ENCODE results near the gene FRS3. TPM values are rescaled to one million over a fixed set of nuclear protein-coding genes. Genes with fewer than 3 reads are reported as not detected.

The FRS3 gene
- total and polyA plus RNA-seq, 2 of the 8 experiments (the other 6 are each of a cell fraction or from before 2014, with no cell fraction given), result 3.4 to 4.4 TPM

DNA sequence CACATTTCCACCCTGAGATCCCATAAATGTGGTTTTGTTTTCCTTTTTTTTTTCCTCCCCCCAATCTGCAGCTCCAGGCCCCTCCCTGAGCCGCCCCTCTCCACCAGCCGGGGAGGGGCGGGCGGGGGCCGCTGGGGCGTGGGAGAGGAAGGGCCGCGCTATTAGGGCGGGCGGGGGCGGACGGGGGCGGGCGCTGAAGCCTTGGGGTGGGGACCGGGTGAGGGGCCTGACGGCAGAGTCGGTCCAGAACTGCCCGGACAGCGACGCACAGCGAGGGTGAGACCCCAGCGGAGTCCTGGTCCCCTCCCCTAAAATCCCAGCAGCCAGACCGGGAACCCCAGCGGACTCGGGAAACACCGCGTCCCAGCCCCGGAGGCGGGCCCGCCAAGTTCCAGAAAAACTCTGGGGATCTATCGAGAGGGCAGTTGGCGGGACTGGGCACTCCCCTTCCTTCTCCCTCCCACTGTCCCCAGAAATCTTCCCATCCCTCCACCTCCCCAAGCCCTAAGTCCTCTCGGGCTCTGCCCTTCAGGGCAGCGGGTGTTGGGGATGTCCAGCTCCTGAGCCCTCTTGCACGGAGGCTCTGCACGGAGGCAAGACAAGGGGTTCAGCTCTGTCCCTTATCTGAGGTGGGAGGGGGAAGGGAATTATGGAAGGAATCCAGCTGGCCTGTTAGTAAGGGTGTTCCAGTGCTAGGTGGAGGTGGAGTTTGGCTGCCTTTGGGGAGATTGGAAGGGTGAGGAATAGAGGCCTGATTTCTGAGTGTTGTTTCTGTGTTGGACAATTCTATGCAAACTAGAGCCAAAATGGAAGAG, 1.1 kb upstream of the FRS3 start, which contains the start of gene PRICKLE4:
TSS of gene PRICKLE4 (plus strand) at position 232 of the 815 bp plus-strand sequence. CDS start 2,692 bp downstream, outside the sequence.
- Histone ChIP-seq H3K4ac (replicated peaks; ENCODE audit: insufficient read length, low read depth, low read length) (no peak within 1 kb of the TSS), H4K5ac (ENCODE audit: insufficient read length, low read depth, low read length) (no peak within 1 kb of the TSS), H2BK120ac (replicated peaks; ENCODE audit: low read depth, low read length) (no peak within 1 kb of the TSS), H3K9me3 (ENCODE audit: insufficient read depth in 2 of 2, low read depth in 1 of 2, low read length in 1 of 2) (no peaks in the 10 kb centered on the region), H4K91ac (replicated peaks; ENCODE audit: insufficient read length, low read length) (no peak within 1 kb of the TSS), H3K23me2 (ENCODE audit: low read depth, low read length) (peaks cover 9% of the 10 kb centered on the region), H2BK5ac (ENCODE audit: low read depth, low read length) (no peak within 1 kb of the TSS), H2AK5ac (ENCODE audit: low read depth, low read length) (no peak within 1 kb of the TSS), H2BK12ac (ENCODE audit: low read depth, low read length) (no peak within 1 kb of the TSS), H3K4me3 (ENCODE audit: extremely low read depth in 1 of 4, insufficient read depth in 2 of 4, low read depth in 3 of 4, low read length in 4 of 4) (peak within 1 kb of the TSS; percentile 55 to 85 (median 74)), H3K18ac (ENCODE audit: extremely low read depth, low read length) (peak within 1 kb of the TSS; percentile 36; the same call in 1 of the 2 replicates), H2BK15ac (ENCODE audit: low read length) (no peak within 1 kb of the TSS; the same call in 1 of the 2 replicates), H3K9ac (replicated peaks in 1 of 4; ENCODE audit: extremely low read depth in 1 of 4, low read depth in 3 of 4, low read length in 3 of 4) (peak within 1 kb of the TSS in 2 of 4 experiments; percentile 16 to 31; a peak in 2 of 7 replicates), H3K4me2 (ENCODE audit: insufficient read depth in 1 of 2, low read depth in 2 of 2, low read length in 2 of 2) (peak within 1 kb of the TSS; percentile 92 to 94), H4K8ac (ENCODE audit: extremely low read depth, insufficient read depth, low read length) (no peak within 1 kb of the TSS; the same call in 1 of the 2 replicates), H4K20me1 (replicated peaks in 1 of 2; ENCODE audit: control insufficient read depth in 1 of 2, insufficient read depth in 2 of 2, low read length in 2 of 2) (peaks cover 0 to 7% of the 10 kb centered on the region in 2 experiments), H2BK20ac (ENCODE audit: low read length) (no peak within 1 kb of the TSS), H3K14ac (ENCODE audit: insufficient read length) (no peak within 1 kb of the TSS), H2AFZ (ENCODE audit: low read length) (peak within 1 kb of the TSS; percentile 89; the same call in 1 of the 2 replicates), H3K36me3 (ENCODE audit: control insufficient read depth in 2 of 4, insufficient read depth in 4 of 4, low read length in 3 of 4) (no peaks in the 10 kb centered on the region), H3K4me1 (replicated peaks in 1 of 4; ENCODE audit: control insufficient read depth in 3 of 4, insufficient read depth in 4 of 4, low read length in 3 of 4) (peaks cover 3 to 7% (median 7%) of the 10 kb centered on the region in 4 experiments; a peak in 4 of 7 replicates), H3K27ac (ENCODE audit: low read depth, low read length) (no peak within 1 kb of the TSS), H3K79me2 (ENCODE audit: control insufficient read depth in 1 of 2, insufficient read depth in 2 of 2, low read length in 2 of 2) (no peaks in the 10 kb centered on the region), H3K56ac (replicated peaks; ENCODE audit: insufficient read length, low read depth, low read length) (no peak within 1 kb of the TSS), H3K27me3 (replicated peaks in 1 of 4; ENCODE audit: control insufficient read depth in 3 of 4, extremely low read depth in 1 of 4, insufficient read depth in 3 of 4, low read length in 3 of 4) (peaks cover 2 to 38% (median 24%) of the 10 kb centered on the region in 4 experiments), H3K79me1 (ENCODE audit: low read depth, low read length) (no peaks in the 10 kb centered on the region), H3K23ac (ENCODE audit: insufficient read length) (no peak within 1 kb of the TSS)
- 0% methylated on average over 5 of the region's 36 CpGs; no CpG with 5 or more reads in 1 of the 2 experiments for WGBS, 2 experiments (ENCODE audit: extremely low coverage in 1 of 2, insufficient coverage in 1 of 2, insufficient read length in 1 of 2, insufficient replicate concordance in 2 of 2, low coverage in 1 of 2, low lambda C conversion rate in 2 of 2, missing lambda C conversion rate in 1 of 2)
- ChIA-PET CTCF (ENCODE audit: partially characterized antibody) (interaction anchor here (0.6 to 1.5 kb wide), 7 partner anchors 19 to 359 kb away, joined by 3 to 6 read pairs (median 3); no protein-coding TSS in a partner anchor), POLR2A (ENCODE audit: partially characterized antibody) (interaction anchor here (0.8 kb wide), 1 partner anchor 158 kb away, joined by 3 read pairs; no protein-coding TSS in a partner anchor)
- DNase-seq (ENCODE audit: low read depth in 1 of 2, low spot score in 2 of 2) (peak in 1 of 2 experiments; percentile 76), FAIRE-seq (no peak)
- peak; percentile 41; the same call in 1 of the 2 replicates for TF ChIP-seq SUZ12 (IDR thresholded peaks at IDR 0.05; ENCODE audit: low read length)
- peak; percentile 52; the same call in 1 of the 2 replicates for TF ChIP-seq EGR1 (IDR thresholded peaks at IDR 0.05; ENCODE audit: borderline replicate concordance, low read depth, low read length)
- TF ChIP-seq FOSL1 (IDR thresholded peaks at IDR 0.05; ENCODE audit: insufficient read depth, low read depth, low read length), result no peak
- TF ChIP-seq CHD1 (IDR thresholded peaks at IDR 0.05; ENCODE audit: low read depth, low read length), result no peak
- peak; percentile 10 for TF ChIP-seq ASH2L (IDR thresholded peaks at IDR 0.05; ENCODE audit: low read length)
- no peak for TF ChIP-seq BCL11A (IDR thresholded peaks at IDR 0.05; ENCODE audit: low read depth in 2 of 2, low read length in 2 of 2)
- TF ChIP-seq CHD2 (IDR thresholded peaks at IDR 0.05; ENCODE audit: low read length), result no peak
- TF ChIP-seq KDM4A (IDR thresholded peaks at IDR 0.05; ENCODE audit: low read depth, low read length, severe bottlenecking), result peak; percentile 95
- TF ChIP-seq, protein P1, sequence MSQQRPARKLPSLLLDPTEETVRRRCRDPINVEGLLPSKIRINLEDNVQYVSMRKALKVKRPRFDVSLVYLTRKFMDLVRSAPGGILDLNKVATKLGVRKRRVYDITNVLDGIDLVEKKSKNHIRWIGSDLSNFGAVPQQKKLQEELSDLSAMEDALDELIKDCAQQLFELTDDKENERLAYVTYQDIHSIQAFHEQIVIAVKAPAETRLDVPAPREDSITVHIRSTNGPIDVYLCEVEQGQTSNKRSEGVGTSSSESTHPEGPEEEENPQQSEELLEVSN (IDR thresholded peaks at IDR 0.05), result no peak
- TF ChIP-seq SIN3A (conservative IDR thresholded peaks at IDR 0.05 in 1 of 2, IDR thresholded peaks at IDR 0.05 in 1 of 2; ENCODE audit: low read depth in 1 of 2, low read length in 2 of 2), result peak in 1 of 2 experiments; percentile 22; a peak in 1 of 4 replicates
